Stimulated activated CD8-positive, alpha-beta memory T cell treated with anti-CD3 and anti-CD28 coated beads, Interleukin-2, amount 100 ng/mL, for 48 hours (primary cell): ENCODE data around the gene CYFIP2.
A peak's percentile ranks its signal among the peaks of the same experiment; 100 is the strongest.
"Not testable (repeated sequence)": the region's sequence is repeated elsewhere in the genome, so short reads cannot be mapped to it uniquely, and the experiment has no call there.

Source experiments
- DNase-seq, 2 donors: peaks; one replicate each; pipeline ENCODE4 v3.0.0-alpha.2; 2020; ENCODE audit warnings: low read depth in 2 of 2

The CYFIP2 gene

GRCh38 chr5:157265714-157266285, at the start of gene CYFIP2:
Gene CYFIP2 (plus strand): TSS chr5:157266123. CDS start chr5:157285362, 19,239 bp downstream.
- DNase-seq, result peak; percentile 68 to 82

- DNase-seq, result no peak
Observed at GRCh38 chr5:157216391-157217142, 49.4 kb upstream of the CYFIP2 start.

GRCh38 chr5:157217289-157218024, 48.5 kb upstream of the CYFIP2 start:
- DNase-seq, result peak in 1 of 2 donors; percentile 43

GRCh38 chr5:157219491-157220271, 46.2 kb upstream of the CYFIP2 start:
- DNase-seq, result no peak

GRCh38 chr5:157221959-157222358, 44.0 kb upstream of the CYFIP2 start:
- no peak for DNase-seq

- peak in 1 of 2 donors; percentile 51 for DNase-seq
Observed at GRCh38 chr5:157222506-157223230, 43.3 kb upstream of the CYFIP2 start.

- no peak for DNase-seq
Observed at GRCh38 chr5:157225469-157226422, 40.2 kb upstream of the CYFIP2 start.

- DNase-seq, result no peak
Observed at GRCh38 chr5:157230610-157231009, 35.3 kb upstream of the CYFIP2 start.

GRCh38 chr5:157232706-157233105, 33.2 kb upstream of the CYFIP2 start:
- no peak for DNase-seq

- no peak for DNase-seq
Observed at GRCh38 chr5:157233515-157233914, 32.4 kb upstream of the CYFIP2 start.

- DNase-seq, result no peak
Observed at GRCh38 chr5:157236423-157236822, 29.5 kb upstream of the CYFIP2 start.

- DNase-seq, result no peak
Observed at GRCh38 chr5:157241483-157241882, 24.4 kb upstream of the CYFIP2 start.

- not testable (repeated sequence) for DNase-seq
Observed at GRCh38 chr5:157244704-157245103, 21.2 kb upstream of the CYFIP2 start.

GRCh38 chr5:157245476-157245875, 20.4 kb upstream of the CYFIP2 start:
- no peak for DNase-seq

- no peak for DNase-seq
Observed at GRCh38 chr5:157245886-157246285, 20.0 kb upstream of the CYFIP2 start.

- no peak for DNase-seq
Observed at GRCh38 chr5:157247267-157247666, 18.7 kb upstream of the CYFIP2 start.

- no peak for DNase-seq
Observed at GRCh38 chr5:157248821-157249470, 17.0 kb upstream of the CYFIP2 start.

- peak in 1 of 2 donors; percentile 47 for DNase-seq
Observed at GRCh38 chr5:157252711-157253465, 13.0 kb upstream of the CYFIP2 start.

GRCh38 chr5:157253547-157253946, 12.4 kb upstream of the CYFIP2 start:
- DNase-seq, result no peak
